Measurements from ENCODE around the gene CTSZ. TPM values are rescaled to one million over a fixed set of nuclear protein-coding genes. Genes with fewer than 3 reads are reported as not detected.

The CTSZ gene
- total and polyA plus RNA-seq, 10 of the 15 experiments (the other 5 are each of a cell fraction or from before 2014, with no cell fraction given) = 6.0 to 301 (median 154) TPM

GRCh38 chr20:59007665-59008511, 834 bp upstream of the CTSZ start (continued):
- no peak for TF ChIP-seq FOS (IDR thresholded peaks at IDR 0.05; ENCODE audit: borderline replicate concordance, extremely low read depth, insufficient read length)
- no peak for TF ChIP-seq ATF3 (IDR thresholded peaks at IDR 0.05; ENCODE audit: borderline replicate concordance, extremely low read depth, low read depth, low read length)
- peak; percentile 94 for TF ChIP-seq TBL1XR1 (IDR thresholded peaks at IDR 0.05; ENCODE audit: low read depth, low read length)
- TF ChIP-seq TCF12 (IDR thresholded peaks at IDR 0.05; ENCODE audit: low read depth, low read length) = peak; percentile 84
- 0 out of 2 replicates have a peak, but pooled peaks have one; percentile 55 for TF ChIP-seq CHD1 (IDR thresholded peaks at IDR 0.05; ENCODE audit: low read depth, low read length)
- TF ChIP-seq STAT3 (IDR thresholded peaks at IDR 0.05; ENCODE audit: low read depth, low read length) = no peak; the same call in 1 of the 2 replicates
- TF ChIP-seq, protein P1, sequence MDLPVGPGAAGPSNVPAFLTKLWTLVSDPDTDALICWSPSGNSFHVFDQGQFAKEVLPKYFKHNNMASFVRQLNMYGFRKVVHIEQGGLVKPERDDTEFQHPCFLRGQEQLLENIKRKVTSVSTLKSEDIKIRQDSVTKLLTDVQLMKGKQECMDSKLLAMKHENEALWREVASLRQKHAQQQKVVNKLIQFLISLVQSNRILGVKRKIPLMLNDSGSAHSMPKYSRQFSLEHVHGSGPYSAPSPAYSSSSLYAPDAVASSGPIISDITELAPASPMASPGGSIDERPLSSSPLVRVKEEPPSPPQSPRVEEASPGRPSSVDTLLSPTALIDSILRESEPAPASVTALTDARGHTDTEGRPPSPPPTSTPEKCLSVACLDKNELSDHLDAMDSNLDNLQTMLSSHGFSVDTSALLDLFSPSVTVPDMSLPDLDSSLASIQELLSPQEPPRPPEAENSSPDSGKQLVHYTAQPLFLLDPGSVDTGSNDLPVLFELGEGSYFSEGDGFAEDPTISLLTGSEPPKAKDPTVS (IDR thresholded peaks at IDR 0.05; ENCODE audit: low read depth, low read length) = peak; percentile 90
- peak; percentile 99 for TF ChIP-seq IKZF2 (IDR thresholded peaks at IDR 0.05)
- no peak for TF ChIP-seq SUZ12 (IDR thresholded peaks at IDR 0.05; ENCODE audit: unreplicated experiment)
- no peak for TF ChIP-seq KDM1A (IDR thresholded peaks at IDR 0.05; ENCODE audit: borderline replicate concordance)
- TF ChIP-seq NR2F1 (conservative IDR thresholded peaks at IDR 0.05) = peak; percentile 6; the same call in 1 of the 2 replicates
- TF ChIP-seq SMC3 (IDR thresholded peaks at IDR 0.05; ENCODE audit: borderline replicate concordance, low read length) = no peak
- peak; percentile 100 for TF ChIP-seq EED (IDR thresholded peaks at IDR 0.05; ENCODE audit: low read depth)
- TF ChIP-seq SMAD1 (IDR thresholded peaks at IDR 0.05; ENCODE audit: low read depth, partially characterized antibody) = peak; percentile 40
- TF ChIP-seq ZNF274 (IDR thresholded peaks at IDR 0.05; ENCODE audit: insufficient read depth, insufficient read length) = no peak
- peak; percentile 96 for TF ChIP-seq RUNX3 (IDR thresholded peaks at IDR 0.05; ENCODE audit: low read length)
- TF ChIP-seq ELK1 (IDR thresholded peaks at IDR 0.05; ENCODE audit: low read depth, low read length) = no peak
- TF ChIP-seq MEF2B (IDR thresholded peaks at IDR 0.05; ENCODE audit: partially characterized antibody, poor library complexity, severe bottlenecking) = peak; percentile 79
- peak; percentile 88 for TF ChIP-seq GATAD2B (conservative IDR thresholded peaks at IDR 0.05; ENCODE audit: low read depth)
- peak; percentile 64 for TF ChIP-seq CREB1 (IDR thresholded peaks at IDR 0.05; ENCODE audit: low read depth)
- TF ChIP-seq RAD51 (IDR thresholded peaks at IDR 0.05) = 0 out of 2 replicates have a peak, but pooled peaks have one; percentile 40
- TF ChIP-seq YY1 (IDR thresholded peaks at IDR 0.05; ENCODE audit: low read depth, low read length) = peak; percentile 79; the same call in 1 of the 2 replicates
- TF ChIP-seq SP1 (IDR thresholded peaks at IDR 0.05; ENCODE audit: low read depth, low read length) = peak; percentile 80
- TF ChIP-seq, protein P2, sequence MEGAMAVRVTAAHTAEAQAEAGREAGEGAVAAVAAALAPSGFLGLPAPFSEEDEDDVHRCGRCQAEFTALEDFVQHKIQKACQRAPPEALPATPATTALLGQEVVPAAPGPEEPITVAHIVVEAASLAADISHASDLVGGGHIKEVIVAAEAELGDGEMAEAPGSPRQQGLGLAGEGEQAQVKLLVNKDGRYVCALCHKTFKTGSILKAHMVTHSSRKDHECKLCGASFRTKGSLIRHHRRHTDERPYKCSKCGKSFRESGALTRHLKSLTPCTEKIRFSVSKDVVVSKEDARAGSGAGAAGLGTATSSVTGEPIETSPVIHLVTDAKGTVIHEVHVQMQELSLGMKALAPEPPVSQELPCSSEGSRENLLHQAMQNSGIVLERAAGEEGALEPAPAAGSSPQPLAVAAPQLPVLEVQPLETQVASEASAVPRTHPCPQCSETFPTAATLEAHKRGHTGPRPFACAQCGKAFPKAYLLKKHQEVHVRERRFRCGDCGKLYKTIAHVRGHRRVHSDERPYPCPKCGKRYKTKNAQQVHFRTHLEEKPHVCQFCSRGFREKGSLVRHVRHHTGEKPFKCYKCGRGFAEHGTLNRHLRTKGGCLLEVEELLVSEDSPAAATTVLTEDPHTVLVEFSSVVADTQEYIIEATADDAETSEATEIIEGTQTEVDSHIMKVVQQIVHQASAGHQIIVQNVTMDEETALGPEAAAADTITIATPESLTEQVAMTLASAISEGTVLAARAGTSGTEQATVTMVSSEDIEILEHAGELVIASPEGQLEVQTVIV (IDR thresholded peaks at IDR 0.05; ENCODE audit: borderline replicate concordance, partially characterized antibody) = peak; percentile 43
- peak; percentile 88 for TF ChIP-seq PKNOX1 (IDR thresholded peaks at IDR 0.05)

Data from GM12878 (cell line).